Ammon's horn (tissue), 1 donor: ENCODE results near the gene TTC9.

Experiments used
- DNase-seq: peaks from one replicate; pipeline ENCODE4 v3.0.0-alpha.2; 2016; ENCODE audit warnings: low spot score

The TTC9 gene

DNA sequence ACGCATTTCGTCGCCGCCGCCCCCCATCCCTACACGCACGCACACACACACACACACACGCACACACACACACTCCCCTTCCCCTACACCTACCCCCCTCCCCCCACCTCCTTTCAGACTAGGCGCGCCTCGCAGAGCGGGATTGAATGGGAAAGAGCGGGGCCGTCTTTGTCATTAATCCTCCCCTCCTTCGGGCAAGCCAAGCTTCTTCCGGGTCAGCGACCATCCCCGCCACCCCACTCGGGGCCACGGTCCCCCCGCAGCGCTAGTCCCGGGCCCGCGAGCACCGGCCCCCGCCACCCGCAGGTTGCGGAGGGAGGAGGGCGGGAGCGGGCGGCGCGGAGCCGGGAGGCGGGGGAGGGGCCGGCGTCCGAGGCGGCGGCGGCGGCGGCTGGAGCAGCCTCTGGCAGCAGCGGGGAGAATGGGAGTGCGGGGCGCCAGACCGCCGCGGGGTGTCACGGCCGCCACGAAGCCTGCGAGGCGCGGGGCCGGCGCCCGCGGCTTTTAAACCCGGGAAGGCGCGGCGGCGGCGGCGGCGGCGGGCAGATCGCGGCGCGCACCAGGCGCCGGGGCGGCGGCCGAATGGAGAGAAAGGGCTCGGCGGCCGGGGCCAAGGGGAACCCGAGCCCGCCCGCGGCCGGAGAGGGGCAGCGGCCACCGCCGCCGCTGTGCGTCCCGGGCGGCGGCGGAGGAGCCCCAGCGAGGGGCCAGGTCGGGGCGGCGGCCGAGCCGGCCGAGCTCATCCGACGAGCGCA, at the start of gene TTC9:
TTC9 (plus strand) TSS at position 369 of the 755 bp plus-strand sequence; CDS start at position 583, 214 bp downstream.
- DNase-seq: peak; percentile 12

DNA sequence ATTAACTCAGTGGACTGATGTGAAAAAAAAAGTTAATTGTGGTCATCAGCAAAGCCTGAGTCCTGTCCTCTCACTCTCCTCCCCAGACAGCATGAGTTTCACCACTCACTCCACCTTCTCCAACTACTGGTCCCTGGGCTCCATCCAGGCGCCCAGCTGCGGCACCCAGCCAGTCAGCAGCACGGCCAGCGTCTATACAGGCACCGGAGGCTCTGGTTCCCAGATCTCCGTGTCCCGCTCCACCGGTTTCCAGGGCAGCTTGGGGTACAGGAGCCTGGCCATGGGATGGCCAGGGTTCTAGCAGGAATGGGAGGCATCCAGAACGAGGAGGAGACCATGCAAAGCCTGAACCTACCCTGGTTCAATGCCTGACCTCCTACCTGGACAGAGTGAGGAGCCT, 47.3 kb upstream of the TTC9 start:
- DNase-seq: no peak

DNA sequence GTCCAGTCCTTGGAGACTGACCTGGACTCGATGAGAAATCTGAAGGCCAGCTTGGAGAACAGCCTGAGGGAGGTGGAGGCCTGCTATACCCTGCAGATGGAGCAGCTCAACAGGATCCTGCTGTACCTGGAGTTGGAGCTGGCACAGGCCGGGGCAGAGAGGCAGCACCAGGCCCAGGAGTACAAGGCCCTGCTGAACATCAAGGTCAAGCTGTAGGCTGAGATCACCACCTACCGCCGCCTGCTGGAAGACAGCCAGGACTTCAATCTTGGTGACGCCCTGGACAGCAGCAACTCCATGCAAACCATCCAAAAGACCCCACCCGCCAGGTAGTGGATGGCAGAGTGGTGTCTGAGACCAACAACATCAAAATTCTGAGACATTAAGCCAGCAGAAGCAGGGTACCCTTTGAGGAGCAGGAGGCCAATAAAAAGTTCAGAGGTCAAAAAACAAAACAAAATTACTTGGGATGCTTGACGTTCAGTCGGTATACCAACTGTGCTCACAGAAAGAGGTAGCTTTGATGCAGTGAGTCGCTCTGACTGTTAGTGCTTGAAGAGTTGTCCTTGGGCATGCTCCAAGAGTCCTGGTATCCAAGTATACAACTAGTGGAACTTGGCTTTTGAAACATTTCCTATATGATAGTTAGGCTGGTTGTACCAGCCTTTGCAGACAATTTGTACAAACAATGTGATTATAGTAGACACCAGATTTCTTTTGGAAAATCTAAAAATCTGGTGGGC, 46.1 kb upstream of the TTC9 start:
- DNase-seq: no peak

DNA sequence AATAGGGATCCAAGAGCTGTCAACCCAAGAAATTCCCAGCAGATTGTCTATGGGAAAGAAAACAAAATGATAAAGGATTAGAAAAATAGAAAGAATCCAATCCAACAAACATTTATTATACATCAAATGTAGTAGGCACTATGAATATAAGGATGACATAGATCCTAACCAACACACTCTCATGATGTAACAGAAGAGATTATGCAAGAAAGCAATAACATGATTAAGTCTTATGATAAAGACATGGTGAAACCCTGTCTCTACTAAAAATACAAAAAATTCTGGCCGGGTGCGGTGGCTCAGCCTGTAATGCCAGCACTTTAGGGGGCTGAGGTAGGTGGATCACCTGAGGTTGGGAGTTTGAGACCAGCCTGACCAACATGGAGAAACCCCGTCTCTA, 44.0 kb upstream of the TTC9 start:
- DNase-seq: no peak

DNA sequence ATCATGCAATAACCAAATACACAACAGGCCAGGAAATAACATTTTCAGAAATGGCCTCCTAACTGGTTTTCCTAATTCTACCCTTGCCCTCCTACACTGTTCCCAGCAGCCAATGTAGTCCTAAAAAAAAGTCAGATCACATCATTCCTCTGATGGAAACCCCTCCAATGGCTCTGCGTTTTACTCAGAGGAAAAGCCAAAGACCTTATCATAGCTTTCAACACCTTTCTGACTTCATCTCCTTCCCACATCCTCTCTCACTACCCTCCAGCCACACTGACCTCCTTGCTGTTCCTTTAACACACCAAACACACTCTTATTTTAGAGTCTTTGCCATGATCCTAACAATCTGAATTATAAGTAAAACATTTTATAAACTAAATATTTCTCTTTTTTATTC, 42.4 kb upstream of the TTC9 start:
- no peak for DNase-seq

DNA sequence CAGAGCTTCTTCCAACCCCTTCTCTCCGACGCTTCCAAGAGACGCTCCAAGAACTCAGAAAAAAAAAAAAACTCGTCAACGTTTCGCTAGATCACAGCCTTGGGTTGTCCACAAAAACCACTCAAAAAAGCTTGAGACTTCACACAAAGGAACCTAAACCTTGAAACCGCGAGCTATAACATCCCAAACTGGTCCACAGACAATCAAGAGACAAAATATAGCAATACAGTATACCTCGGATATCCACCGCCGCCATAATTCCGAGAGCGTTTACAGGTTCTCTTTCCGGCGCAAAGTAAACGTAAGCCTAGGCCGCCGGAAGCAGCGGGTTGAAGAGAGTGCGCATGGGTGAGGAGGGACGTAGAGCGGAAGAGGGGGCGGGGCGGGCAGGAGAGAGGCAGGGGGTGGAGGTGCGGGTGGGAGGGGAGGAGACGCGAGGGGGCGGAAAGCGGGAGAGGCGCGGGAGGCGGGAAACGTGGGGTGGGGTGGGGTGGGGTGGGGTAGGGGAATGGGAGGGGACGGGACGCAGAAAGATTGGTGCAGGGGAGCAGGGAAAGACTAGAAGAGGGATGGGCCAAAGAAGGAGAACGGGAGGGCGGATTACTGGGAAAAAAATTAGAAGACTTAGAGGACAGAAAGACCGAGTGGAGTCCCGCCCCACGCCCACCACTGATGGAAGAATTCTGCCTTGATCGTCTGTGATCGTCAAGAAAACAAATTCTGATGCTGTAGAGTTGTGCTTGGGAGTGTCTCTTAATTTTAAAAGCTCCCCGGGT, 41.1 kb upstream of the TTC9 start, which contains the start of gene MED6:
MED6 (minus strand) TSS at position 274 of the 776 bp plus-strand sequence; CDS start at position 256, 18 bp downstream.
- DNase-seq: peak; percentile 93

DNA sequence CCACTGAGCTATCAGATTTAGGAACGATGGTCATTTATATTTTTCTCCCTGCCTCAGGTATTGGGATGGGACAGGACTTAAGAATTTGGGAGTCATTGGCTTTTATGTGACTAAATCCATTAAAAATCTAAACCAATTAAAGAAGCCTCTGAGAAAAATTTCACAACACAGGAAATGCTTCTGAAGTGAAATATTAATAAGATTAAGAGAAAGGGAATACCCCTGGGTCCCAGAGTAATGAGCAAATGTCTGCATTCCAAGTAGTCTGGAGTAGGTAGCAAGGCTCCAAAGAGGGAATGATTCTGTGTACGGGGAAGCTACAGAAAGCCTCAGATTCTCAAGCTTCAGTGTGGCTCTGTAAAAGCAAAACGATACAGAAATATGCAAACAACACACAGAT, 40.6 kb upstream of the TTC9 start:
- DNase-seq: no peak

DNA sequence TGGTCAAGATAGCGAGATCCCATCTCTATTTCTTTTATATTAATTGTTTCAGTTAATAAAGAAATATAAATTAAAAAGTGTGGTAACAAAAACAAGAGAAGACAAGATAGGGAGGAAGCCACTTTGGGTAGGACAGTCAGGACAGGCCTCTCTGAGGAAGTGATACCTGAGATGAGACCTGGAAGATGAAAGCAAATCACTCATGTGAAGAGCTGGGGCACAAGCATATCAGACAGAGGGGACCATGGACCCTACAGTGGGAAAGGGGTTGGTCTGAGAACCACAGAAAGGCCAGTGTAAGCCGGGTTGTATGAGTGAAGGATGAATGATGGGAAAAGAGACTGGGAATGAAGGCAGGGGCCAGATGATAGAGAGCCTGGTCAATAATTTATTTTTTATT, 39.5 kb upstream of the TTC9 start:
- DNase-seq: no peak

DNA sequence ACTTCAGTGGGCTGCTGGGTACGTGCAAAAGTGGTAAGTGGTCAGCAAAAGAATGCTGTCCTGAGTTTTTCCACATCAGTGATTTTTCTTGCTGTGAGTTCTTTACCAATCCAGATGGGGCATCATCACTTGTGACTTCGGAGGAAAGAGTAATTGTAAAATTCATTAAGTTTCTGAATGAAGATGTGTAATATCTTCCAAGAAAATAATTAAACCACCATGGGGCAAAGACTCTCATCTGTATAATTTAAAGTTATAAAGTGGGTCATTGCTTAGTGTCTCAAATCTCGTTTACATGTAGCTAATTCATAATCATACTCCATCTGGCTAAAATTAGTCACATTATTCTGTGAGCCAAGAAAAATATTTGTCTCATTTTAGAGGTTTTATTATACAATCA, 30.5 kb upstream of the TTC9 start:
- no peak for DNase-seq

DNA sequence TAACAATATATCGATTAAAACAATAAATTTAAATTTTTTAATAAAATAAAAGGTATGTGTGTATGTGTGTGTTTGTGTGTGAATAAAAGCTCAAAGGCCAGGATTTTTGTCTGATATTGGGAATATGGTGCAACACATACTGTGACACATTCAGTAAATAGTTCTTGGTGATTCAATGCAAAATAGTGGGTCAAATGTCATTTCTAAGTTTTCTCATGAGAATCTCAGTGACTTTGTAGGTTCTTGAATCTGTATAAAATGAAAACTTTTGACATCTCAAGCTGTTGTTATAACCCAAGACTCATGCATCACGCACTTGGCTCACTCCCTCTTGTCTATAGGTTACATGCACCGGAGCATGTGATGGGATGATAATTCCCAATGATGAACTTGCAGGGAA, 25.1 kb upstream of the TTC9 start:
- DNase-seq: no peak

DNA sequence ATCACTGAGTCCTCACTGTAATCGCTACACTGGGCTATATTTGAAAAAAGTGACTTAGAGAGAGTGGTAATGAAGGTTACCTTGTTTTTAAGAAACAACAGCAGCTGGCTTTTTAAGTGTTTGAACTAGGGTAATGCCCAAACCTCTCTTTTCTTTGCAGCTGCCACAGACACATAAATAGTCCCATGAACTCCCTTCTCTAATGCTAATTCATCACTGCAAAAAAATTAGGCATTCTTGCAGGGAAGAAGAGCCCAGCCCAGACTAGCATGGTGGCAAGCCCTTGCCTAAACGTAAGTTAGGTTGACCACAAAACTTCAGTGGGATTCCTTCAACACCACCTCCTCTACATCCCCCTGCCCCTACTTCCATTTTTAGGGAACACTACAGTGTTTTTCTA, 23.4 kb upstream of the TTC9 start:
- DNase-seq: no peak

DNA sequence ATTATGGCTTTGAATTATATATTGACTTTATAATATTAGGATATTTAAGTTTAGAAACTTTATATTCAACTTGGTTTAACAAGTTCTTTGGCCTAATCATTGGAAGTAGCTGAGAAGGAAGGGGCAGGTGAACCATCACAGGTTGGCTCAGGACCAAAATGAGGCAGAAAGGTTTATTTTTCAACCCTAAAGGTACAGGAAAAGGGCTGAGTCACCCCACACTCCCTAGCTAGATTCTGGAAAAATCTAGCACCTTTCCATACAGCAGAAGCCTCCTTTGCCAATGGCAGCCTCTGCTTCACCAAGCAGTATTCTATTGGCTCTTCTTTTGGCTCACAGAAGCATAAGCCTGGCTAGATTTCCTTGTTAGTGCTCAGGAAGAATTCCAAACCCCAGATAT, 22.0 kb upstream of the TTC9 start:
- DNase-seq: no peak

DNA sequence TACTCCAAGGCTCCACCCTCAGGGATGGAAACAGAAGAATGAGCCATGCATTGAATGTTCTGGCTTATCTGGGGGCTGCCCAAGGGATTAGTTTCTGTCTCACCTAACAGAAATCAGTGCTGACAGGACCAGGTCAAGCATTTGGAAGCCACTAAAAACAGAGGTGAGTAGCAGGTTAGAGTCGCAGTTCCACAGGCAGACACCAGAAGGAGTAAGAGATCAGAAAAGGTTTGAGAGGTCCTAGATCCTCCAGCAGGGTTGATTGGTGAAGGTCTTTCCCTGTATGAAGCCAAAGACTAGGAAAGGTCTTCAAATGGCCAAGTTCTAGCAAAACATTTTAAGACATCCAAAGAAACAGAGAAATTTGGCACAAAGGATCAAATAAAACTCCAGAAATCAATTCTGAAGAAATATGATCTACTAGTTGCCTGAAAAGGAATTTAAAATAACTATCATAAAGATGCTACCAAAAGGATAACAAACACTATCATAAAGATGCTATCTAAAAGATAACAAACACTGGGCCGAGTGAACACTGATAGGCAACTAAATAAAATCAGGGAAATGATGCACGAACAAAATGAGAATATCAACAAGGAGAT, 19.5 kb upstream of the TTC9 start:
- DNase-seq: no peak

DNA sequence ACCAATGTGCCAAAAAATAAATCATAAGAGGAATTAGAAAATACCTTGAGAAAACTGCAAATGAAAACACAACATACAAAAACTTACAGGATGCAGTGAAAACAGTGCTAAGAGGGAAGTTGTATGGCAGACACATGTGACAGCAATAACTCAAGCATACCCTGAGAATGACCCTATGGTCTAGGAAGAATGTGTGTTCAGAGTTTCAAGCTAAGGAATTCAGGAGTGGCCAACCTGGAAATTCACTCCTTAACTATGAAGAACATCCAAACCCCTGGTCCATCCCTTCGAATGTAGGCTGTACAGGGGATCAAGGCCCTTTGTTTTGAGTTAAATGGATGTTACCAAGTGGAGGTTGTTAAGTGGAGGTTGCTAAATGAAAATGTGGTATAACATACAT, 16.7 kb upstream of the TTC9 start:
- no peak for DNase-seq

DNA sequence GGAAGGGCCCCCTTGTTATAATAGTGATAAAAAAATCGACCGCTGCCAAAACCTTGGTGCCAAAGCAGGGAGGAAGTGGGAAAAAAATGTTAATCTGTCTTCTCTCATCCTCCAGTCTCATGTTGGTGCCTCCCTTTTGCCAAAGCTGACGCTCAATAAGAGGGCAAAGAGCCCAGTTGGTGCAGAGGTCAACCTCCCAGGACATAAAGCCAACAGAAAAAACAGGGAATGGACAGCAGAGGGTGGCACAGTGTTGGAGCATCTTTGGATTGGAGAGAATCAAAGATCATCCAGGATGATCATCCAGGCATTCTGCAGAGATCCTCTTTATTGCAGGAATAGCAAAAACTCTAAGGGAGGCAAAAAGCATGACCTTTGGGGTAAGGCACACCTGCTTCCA, 9.8 kb upstream of the TTC9 start:
- DNase-seq: no peak

DNA sequence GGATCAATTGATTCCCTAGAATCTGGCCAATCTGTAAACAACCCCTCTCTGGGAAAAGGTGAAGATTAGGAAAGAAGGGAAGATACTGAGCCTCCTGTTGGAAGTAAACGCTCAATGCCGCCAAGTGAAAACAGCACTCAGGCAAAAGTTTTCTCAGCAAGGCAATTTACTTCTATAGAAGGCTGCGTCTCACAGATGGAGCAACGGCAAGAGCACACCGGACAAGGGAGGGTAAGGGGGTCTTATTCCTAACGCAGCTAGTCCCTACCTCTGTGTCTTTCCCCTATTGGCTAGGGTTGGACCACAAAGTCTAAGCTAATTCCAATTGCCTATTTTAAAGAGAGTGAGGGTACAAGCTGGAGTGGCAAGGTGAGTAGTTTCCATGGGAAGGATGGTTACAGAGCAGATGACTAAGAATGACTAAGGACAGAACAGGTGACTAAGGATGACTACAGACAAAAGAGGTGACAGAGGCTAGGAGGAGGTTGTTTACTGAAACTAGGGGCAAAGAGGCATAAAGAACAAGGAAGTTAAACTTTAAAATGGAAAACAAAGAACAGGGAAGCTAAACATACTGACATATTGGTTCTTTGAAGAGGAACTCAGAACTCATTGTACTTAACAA, 5.6 kb upstream of the TTC9 start:
- DNase-seq: no peak

DNA sequence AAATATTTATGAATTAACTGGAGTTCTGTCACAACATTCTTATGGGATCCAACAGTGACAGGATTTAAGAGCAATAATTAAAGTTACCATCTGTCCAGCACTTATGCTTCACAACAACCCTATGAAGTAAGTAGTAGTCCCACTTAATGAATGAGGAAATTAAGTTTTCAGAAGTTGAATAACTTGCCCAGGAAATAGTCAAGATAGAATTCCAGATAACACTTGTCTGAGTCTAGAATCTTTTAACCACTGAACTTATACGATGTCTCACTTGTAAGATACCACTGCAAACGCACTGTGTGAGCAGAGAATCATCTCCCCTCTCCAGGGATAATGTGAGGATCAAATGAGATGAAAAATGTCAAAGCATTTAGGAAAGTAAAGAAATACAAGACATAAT, 3.3 kb upstream of the TTC9 start:
- DNase-seq: no peak

DNA sequence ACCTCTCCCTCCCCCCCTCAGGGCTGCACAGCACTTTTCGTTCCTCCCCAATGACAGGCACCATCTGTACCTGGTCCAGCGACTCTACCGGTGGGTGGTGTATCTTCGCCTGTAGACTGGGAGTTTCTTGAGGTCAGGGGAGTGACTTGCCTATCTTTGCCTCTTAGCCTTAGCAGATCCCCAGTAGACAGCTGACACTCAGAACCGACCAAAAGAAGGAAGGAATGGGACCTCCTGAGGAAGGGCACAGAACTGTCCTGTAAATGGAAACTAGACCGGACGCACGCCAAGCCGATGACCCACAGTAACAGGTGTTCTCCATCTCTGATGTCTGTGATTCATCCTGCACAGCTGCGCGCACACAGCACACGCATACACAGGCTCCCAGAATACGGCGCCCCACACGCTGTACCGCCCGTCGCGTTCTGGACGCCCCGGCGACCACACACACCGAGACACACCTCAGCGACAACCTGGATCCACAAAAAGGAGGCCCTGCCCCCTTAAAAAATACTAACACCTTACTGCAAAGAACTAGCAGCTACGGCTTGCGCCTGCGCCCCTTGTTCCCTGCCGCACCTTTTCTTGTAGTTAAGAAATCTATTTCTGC, 673 bp upstream of the TTC9 start:
- peak; percentile 14 for DNase-seq

DNA sequence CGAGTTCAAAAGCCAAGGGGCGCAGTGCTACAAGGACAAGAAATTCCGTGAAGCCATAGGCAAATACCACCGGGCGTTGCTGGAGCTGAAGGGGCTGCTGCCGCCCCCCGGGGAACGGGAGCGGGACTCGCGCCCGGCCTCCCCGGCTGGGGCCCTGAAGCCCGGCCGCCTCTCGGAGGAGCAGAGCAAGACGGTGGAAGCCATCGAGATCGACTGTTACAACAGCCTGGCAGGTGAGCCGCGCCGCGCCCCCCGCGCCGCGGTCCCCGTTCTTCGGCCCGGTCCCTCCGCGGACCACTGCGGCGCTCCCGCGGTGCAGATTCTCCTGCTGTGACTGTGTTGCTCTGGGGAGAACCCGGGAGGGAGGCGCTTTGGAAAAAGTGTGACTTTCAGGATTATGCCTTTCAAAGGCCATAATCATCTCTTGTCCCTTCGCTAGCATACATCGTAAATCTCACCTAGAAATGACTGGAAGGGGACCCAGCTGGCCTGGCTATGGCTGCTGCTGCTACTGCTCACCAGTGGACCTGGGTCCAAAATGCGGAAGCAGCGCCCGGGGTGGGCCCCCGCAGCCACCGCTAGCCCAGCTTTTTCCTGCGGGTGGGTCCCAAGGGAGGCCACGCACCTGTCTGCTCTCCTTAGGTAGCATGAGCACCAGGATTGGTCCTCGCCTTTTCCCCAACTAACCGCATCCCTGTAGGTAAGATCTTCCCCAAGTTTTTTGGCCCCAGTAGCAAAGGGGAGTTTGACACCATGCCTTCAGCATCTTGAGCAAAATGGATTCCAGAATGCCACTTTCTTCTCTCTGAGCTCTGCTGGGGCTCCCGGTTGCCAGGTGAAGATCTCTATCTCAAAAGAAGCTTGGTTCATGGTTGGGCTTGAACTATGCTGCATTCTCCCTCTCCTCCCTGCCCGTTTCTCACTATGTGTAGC, 853 bp downstream of the TTC9 start:
- DNase-seq: no peak

DNA sequence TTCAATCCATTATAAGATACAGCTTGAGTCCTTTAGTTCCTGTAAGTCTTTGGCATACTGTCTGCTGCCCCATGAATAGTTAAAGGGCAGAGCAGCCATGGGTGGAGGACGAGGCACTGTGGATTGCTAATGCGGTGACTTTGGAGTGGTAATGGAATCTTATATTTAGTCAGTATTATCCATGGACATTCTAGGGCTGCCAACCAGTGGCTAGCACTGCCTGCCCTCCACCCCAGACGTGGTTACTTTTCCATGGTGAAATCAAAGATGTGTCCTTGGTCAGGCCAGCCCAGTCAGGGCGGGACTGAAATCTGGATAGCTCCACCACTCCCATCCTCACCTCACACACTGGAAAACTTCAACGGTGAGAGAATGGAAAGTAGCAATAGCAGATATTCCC, 2.3 kb downstream of the TTC9 start:
- no peak for DNase-seq
